Breast epithelium (tissue), 3 donors: Measurements from ENCODE around the gene BCL2.

Experiments used
- POLR2AphosphoS5 ChIP-seq, 3 donors: sonication (generic); formaldehyde crosslinking; IDR thresholded peaks; one replicate each; pipeline ENCODE4 v1.6.1; 2017; ENCODE audit warnings: antibody characterized with exemption in 3 of 3
- TF ChIP-seq, protein P1 (sequence below), 3 donors: fragments of 450-650 bp; IDR thresholded peaks; one replicate each; pipeline ENCODE4 v1.5.1; 2016 to 2017; ENCODE audit warnings: antibody characterized with exemption in 3 of 3, mild to moderate bottlenecking in 3 of 3, moderate library complexity in 3 of 3

DNA sequence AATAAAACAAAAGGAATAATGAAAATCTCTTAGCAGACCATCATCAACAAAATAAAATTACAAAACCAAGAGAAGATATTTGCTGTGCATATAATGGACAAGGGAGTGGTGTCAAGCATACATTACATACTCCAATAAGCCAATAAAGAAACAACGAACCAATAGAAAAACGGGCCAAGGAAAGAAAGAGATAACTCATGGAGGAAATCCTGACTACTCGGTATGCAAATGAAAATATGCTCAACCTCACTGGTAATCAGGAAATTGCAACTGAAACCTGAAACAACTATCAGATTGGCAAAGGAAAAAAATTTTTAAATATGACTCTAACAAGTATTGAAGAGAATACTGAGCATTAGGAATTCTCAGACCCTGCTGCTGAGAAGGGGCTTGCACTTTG, 84.7 kb downstream of the BCL2 start:
- TF ChIP-seq POLR2AphosphoS5 (IDR thresholded peaks at IDR 0.05), result no peak
- TF ChIP-seq, protein P1, sequence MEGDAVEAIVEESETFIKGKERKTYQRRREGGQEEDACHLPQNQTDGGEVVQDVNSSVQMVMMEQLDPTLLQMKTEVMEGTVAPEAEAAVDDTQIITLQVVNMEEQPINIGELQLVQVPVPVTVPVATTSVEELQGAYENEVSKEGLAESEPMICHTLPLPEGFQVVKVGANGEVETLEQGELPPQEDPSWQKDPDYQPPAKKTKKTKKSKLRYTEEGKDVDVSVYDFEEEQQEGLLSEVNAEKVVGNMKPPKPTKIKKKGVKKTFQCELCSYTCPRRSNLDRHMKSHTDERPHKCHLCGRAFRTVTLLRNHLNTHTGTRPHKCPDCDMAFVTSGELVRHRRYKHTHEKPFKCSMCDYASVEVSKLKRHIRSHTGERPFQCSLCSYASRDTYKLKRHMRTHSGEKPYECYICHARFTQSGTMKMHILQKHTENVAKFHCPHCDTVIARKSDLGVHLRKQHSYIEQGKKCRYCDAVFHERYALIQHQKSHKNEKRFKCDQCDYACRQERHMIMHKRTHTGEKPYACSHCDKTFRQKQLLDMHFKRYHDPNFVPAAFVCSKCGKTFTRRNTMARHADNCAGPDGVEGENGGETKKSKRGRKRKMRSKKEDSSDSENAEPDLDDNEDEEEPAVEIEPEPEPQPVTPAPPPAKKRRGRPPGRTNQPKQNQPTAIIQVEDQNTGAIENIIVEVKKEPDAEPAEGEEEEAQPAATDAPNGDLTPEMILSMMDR (IDR thresholded peaks at IDR 0.05), result no peak
